ENCODE measurements around the gene ODF2.

The ODF2 gene

GRCh38 chr9:128459011-128459410 lies 3.2 kb downstream of the ODF2 start:
- TF ChIP-seq, protein P1, sequence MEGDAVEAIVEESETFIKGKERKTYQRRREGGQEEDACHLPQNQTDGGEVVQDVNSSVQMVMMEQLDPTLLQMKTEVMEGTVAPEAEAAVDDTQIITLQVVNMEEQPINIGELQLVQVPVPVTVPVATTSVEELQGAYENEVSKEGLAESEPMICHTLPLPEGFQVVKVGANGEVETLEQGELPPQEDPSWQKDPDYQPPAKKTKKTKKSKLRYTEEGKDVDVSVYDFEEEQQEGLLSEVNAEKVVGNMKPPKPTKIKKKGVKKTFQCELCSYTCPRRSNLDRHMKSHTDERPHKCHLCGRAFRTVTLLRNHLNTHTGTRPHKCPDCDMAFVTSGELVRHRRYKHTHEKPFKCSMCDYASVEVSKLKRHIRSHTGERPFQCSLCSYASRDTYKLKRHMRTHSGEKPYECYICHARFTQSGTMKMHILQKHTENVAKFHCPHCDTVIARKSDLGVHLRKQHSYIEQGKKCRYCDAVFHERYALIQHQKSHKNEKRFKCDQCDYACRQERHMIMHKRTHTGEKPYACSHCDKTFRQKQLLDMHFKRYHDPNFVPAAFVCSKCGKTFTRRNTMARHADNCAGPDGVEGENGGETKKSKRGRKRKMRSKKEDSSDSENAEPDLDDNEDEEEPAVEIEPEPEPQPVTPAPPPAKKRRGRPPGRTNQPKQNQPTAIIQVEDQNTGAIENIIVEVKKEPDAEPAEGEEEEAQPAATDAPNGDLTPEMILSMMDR (IDR thresholded peaks at IDR 0.05), result no peak

GRCh38 chr9:128469070-128469469 lies 13.3 kb downstream of the ODF2 start:
- TF ChIP-seq, protein P1 (IDR thresholded peaks at IDR 0.05), result no peak

- TF ChIP-seq, protein P1 (IDR thresholded peaks at IDR 0.05), result no peak
Observed at GRCh38 chr9:128470560-128470959, 14.8 kb downstream of the ODF2 start.

GRCh38 chr9:128473104-128473503 lies 17.3 kb downstream of the ODF2 start:
- TF ChIP-seq, protein P1 (IDR thresholded peaks at IDR 0.05), result no peak

GRCh38 chr9:128475867-128476266 lies 20.1 kb downstream of the ODF2 start:
- TF ChIP-seq, protein P1 (IDR thresholded peaks at IDR 0.05), result no peak

DNA sequence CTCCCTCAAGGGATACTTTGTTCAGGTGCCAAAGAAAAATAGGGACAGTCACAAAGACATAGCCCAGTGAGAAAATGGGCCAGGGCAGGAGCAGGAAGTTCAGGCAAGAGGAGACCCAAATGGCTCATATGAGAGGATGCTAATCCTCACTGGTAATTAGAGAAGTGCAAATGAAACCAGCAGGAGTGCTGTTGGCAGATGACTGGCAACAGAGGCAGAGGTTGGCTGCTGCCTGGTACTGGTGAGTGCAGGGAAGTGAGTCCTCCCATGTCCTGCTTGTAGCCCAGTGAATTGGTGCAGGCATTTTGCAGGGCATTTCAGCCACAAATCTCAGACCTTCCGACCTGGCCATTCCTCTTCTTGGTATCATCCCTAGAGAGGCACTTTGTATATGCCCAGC lies 23.5 kb downstream of the ODF2 start:
- TF ChIP-seq, protein P1 (IDR thresholded peaks at IDR 0.05), result no peak

GRCh38 chr9:128481561-128481960 lies 25.8 kb downstream of the ODF2 start:
- TF ChIP-seq, protein P1 (IDR thresholded peaks at IDR 0.05), result no peak

- TF ChIP-seq, protein P1 (IDR thresholded peaks at IDR 0.05), result no peak
Observed at GRCh38 chr9:128482186-128482585, 26.4 kb downstream of the ODF2 start.
